SIG-M5 treated with dmso at 0.1 percent for 504 hours (cell line): ENCODE data around the gene SRBD1.

Experiments used
- DNase-seq: peaks from one replicate; lab custom pipeline; 2025; ENCODE audit not compliant: unreplicated experiment; lab: John Stamatoyannopoulos, UW

Gene SRBD1, protein sequence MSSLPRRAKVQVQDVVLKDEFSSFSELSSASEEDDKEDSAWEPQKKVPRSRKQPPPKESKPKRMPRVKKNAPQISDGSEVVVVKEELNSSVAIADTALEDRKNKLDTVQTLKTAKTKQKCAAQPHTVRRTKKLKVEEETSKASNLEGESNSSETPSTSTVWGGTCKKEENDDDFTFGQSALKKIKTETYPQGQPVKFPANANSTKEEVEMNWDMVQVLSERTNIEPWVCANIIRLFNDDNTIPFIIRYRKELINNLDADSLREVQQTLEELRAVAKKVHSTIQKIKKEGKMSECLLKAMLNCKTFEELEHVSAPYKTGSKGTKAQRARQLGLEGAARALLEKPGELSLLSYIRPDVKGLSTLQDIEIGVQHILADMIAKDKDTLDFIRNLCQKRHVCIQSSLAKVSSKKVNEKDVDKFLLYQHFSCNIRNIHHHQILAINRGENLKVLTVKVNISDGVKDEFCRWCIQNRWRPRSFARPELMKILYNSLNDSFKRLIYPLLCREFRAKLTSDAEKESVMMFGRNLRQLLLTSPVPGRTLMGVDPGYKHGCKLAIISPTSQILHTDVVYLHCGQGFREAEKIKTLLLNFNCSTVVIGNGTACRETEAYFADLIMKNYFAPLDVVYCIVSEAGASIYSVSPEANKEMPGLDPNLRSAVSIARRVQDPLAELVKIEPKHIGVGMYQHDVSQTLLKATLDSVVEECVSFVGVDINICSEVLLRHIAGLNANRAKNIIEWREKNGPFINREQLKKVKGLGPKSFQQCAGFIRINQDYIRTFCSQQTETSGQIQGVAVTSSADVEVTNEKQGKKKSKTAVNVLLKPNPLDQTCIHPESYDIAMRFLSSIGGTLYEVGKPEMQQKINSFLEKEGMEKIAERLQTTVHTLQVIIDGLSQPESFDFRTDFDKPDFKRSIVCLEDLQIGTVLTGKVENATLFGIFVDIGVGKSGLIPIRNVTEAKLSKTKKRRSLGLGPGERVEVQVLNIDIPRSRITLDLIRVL

GRCh38 chr2:45611020-45611859 is at the start of gene SRBD1:
Gene SRBD1 (minus strand): TSS chr2:45611267. CDS start chr2:45605441, 5,826 bp downstream.
- DNase-seq: peak; percentile 96

GRCh38 chr2:45654250-45654649 is 43.2 kb upstream of the SRBD1 start:
- DNase-seq: no peak

- DNase-seq: no peak
Observed at GRCh38 chr2:45653122-45653913, 42.3 kb upstream of the SRBD1 start.

- DNase-seq: peak; percentile 60
Observed at GRCh38 chr2:45652090-45653031, 41.3 kb upstream of the SRBD1 start.

DNA sequence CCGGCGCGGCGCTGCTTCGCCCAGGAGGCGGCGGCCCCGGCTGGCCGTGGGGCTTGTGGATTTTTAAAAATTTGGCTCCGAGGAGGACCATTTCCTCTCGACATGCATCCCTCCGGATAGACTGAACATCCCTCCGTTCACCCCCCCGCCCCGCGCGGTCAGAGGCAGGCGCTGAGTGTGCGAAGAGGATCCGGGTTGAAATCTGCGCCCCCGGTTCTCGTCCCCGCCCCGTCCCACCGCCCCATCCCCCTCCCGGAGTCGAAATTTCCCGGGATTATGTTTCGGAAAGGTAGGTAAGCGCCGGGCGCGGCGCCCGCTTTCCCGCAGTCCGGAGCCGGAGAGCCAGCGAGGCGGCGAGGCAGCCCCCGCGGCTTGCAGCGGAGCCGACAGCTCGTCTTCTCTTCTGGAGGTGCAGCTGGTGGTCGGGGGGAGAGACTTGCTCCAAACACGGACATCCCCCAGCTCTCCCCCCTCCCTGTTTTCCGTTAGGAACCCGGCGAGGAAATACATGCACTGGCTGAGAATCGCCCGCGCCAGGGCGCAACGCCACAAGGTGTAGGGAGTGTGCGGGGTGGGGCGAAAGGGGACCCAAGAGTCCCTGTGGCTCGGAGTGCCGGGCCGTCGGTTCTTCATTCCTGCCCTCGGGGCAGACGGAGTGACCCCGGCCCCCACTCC is 40.5 kb upstream of the SRBD1 start, which contains the start of gene PRKCE:
TSS of gene PRKCE (plus strand) at position 261 of the 675 bp plus-strand sequence.
- peak; percentile 35 for DNase-seq

DNA sequence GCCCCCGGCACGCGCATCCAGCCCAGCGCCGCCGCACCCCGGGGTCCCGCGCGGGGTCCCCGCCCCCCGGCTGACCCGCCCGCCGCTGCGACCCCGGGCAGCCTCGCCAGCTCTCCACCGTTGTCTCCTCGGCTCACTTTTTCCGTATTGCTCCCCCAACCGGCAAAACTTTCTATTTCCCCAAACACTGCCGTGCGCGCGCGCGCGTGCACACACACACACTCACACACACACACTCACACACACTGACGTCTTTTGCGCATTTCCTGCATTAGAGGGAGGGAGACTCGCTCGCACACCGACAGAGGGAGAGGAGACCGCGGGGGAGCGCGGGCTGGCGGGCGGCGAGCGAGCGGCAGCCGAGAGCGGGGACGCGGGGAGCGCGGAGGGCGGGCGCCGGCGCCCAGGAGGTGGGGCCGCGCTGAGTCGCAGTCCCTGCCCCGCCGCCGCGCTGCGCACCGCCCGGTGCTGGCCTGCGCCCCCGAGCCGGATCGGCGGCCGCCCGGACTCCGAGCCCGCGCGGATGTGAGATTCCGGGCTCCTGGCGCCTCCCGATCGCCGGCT is 39.9 kb upstream of the SRBD1 start:
- peak; percentile 94 for DNase-seq

- peak; percentile 36 for DNase-seq
Observed at GRCh38 chr2:45649858-45650811, 39.1 kb upstream of the SRBD1 start.

DNA sequence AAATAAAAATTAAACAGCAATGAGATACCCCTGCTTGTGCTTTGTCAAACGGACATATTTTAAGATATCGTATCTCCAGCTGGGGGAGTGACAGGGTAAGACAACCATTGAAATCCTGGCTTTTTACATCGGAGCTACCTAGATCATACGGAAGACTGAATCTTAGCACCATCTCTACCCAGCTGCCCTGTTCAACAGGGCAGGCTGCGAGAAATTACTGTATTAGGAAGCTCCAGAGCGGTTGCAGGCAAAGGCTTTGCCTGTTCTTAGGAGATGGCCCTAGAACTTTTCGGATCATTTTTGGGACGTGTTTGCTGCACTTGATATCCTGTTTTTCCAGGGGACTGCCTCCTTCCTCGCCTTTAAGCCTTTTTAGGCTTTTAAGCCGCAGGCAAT is 38.4 kb upstream of the SRBD1 start:
- no peak for DNase-seq

DNA sequence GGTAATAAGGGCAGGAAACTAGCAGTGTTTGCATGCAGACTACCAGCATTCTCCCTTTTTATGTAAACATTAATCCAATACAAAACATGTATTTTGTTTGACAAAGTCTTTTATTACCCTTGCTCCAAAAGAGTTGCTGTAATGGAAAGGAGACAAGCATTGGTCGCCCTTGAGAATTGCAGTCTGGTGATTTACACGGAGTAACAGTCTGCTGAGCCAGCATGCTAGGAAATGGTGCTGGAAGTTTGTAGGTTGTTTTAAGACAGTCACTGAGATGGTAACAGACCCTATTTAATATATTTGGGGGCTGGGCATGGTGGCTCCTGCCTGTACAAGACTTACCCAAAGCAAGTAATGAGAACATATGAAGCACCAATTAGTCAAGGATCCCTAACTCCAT is 37.6 kb upstream of the SRBD1 start:
- DNase-seq: no peak

DNA sequence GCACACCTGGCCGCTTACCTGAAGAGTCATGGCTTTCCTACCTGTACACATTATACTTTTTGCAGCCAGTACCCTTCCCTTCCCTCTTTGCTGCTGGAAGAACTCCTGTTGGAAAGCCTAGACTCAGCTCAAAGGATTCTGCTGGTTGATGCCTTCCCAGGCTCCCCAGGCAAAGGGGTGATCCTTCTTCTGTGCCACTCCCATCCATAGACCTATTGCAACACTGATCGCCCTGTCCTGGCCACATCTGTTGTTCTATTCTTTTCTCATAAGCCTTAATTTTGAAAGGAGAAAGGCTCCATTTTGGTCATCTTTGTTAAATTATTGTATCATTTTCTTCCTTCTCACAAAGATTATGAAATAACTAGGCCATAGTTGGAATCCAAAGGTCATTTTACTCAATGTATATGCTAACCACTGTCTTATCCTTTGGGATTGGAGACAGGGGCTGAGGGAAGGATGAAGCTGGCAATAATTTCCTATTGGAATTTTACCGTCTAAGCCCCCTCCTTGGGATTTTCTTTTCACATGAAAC is 37.0 kb upstream of the SRBD1 start:
- DNase-seq: no peak

DNA sequence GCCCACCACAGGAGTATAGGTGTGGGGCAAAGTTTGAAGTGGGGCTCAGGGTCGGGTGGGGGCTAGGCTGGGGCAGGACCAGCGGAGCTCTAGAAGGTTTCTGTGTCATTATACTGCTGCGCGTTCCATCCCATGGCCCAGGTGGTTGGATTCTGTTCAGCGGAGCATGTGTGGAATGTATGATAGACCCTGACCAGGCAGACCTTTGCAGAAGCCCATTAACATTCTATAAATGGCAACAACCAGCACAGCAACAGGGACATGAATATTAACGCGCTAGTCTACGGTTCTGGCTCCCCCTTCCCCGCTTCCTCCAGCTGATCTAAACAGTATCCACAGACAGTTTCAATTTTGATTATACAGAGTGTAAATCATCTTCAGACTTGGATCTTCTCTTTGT is 36.3 kb upstream of the SRBD1 start:
- DNase-seq: no peak

DNA sequence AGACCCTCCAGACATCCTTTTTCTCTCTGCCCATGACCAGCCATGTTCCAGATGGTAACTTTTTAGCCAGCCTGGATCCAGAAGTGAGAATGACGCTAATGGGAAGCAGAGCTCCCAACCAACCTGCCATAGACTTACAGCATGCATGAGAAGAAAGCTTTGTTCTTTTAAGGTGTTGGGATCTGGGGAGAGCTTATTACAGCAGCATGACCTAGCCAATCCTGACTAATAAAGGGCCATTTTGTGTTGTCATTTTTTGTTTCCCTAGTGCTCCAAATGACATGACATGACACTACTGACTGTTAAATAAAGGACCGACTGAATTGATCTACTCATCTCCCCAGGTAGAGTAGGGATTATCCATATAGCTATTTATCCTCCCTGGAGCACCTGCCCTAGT is 35.2 kb upstream of the SRBD1 start:
- no peak for DNase-seq

DNA sequence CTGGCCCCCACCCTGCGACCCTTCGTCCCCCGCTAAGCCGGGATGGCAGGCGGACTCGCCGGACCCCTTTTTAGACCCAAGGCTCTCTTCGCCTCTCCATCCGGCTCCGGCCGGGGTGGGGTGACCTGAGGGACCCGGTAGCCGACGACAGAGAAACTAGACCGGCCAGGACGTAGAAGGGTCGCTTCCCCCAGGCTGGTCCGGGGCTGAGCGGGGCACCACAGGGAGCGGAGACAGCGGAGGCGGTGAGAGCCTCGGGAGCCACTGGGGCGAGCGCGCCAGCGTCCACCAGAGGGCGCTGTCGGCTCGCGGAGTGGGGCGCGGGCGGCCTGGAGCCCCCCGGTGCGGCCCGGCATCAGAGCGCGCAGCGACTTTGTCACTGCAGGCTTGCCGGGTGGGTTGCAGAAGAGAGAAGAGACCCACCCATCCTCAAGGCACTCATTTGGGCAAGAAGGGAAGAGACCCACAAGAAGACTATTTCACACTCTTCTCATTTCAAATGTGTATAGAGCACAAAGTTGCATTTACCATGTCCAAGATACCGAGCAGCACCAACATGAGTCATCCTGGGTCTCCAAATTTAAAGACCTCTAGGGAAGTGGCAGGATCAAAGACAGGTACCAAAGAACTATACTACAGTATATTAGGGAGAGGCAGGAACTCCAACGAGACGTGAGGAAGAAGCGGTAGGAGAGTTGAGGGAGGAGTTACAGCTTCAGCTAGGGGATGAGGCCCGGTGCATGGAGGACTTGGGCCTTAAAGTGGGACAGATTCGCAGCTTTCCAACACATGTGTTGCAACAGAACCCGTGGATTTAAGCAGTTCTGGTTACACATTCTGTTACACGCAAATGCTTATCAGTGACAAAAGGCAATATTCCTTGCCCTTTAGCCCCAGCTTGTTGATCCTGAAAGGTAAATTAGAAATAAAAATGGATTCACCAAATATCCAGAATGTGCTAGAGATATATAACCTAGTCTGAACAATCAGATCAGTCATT is 32.8 kb upstream of the SRBD1 start:
- peak; percentile 15 for DNase-seq

DNA sequence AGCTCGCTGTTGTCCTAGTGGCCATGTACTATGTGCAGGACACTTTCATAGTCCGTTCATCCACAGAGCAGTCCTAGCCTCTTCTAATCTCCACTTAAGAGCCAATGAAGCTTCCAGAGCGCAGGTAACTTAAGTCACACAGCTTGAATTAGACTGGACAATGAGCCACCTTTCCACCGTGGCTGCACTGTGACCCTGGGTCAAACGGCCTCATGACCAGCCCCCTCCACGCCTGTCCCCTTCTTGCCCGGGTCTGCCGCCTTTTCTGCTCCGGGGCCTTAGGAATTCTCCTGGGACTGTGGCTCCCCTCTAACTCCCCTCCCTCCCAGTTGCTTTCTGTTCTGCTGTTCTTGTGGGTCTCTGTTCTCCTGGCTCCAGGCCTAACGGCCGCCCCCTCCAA is 32.0 kb upstream of the SRBD1 start:
- no peak for DNase-seq

GRCh38 chr2:45640576-45640975 is 29.5 kb upstream of the SRBD1 start:
- DNase-seq: no peak
